ENCODE measurements around the gene NRIP3.
"Not testable (repeated sequence)": the region's sequence is repeated elsewhere in the genome, so short reads cannot be mapped to it uniquely, and the experiment has no call there.

NRIP3 gene

GRCh38 chr11:9015677-9016076 lies 11.9 kb upstream of the NRIP3 start:
- DNase-seq (ENCODE audit: low read depth) = peak; percentile 32

DNA sequence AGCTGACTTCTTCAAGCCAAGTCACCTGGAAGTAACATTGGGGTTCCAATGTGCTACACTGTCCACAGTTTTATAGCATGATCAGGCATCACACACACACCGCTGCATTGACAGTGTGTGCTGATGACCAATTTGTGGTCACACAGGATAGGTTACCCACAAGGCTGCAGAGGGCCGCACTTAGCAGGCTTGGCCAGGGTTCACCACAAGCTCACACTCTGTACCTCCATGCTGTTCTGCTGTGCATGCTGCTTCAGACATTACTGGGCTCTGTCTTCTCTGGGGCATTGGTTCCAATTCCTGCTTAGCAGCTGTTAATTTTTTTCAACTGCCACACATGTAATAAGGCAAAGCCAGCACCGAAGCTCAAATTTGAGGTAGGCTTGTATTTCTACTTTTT lies 11.0 kb upstream of the NRIP3 start:
- no peak for DNase-seq (ENCODE audit: low read depth)

- DNase-seq (ENCODE audit: low read depth) = no peak
Observed at GRCh38 chr11:9013373-9013772, 9.6 kb upstream of the NRIP3 start.

DNA sequence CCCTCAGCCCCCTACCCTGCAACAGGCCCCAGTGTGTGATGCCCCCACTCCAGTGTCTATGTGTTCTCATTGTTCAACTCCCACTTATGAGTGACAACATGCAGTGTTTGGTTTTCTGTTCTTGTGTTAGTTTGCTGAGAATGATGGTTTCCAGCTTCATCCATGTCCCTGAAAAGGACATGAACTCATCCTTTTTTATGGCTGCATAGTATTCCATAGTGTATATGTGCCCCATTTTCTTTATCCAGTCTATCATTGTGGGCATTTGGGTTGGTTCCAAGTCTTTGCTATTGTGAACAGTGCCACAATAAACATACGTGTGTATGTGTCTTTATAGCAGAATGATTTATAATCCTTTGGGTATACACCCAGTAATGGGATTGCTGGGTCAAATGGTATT lies 5.7 kb upstream of the NRIP3 start:
- DNase-seq (ENCODE audit: low read depth) = not testable (repeated sequence)

GRCh38 chr11:9008661-9009060 lies 4.9 kb upstream of the NRIP3 start:
- DNase-seq (ENCODE audit: low read depth) = no peak

GRCh38 chr11:9008011-9008550 lies 4.3 kb upstream of the NRIP3 start:
- DNase-seq (ENCODE audit: low read depth) = no peak

- DNase-seq (ENCODE audit: low read depth) = no peak
Observed at GRCh38 chr11:9005087-9005486, 1.3 kb upstream of the NRIP3 start.

DNA sequence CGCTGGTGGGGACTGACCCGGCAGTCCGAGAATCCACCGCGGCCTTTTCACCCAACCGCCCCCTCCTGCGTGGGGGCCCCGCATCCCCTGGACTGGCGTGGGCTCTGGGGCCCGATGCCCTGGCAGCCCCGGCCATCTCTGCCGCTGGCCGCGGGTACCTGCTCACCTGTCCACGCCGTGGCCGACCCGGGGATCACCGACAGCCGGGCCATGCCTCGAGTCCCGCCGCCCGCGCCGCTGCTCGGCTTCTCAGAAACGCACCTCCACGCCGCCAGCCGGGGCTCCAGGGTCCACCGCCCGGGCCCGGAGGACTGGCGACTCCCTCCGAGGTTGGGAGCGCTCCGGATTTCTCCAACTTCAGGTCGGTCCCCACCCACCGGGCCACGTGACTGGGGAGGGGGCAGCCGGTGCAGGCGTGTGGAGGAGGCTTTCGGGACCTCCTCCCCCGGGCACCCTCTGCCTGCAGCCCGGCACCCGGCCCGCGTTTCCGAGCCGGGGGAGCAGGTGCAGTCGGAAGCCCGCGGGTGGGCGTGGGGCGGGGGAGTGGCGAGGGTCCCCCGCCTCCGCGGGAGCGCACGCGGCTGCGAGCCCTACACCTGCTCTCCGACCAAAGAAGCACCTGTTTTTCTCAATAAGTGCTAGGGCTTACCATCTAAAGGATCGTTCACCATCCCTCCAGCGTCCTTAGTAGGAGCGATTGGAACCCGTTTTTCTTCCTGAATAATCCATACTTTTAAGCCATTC lies 554 bp upstream of the NRIP3 start:
- no peak for DNase-seq (ENCODE audit: low read depth)

- no peak for DNase-seq (ENCODE audit: low read depth)
Observed at GRCh38 chr11:9002920-9003572, 755 bp downstream of the NRIP3 start.

DNA sequence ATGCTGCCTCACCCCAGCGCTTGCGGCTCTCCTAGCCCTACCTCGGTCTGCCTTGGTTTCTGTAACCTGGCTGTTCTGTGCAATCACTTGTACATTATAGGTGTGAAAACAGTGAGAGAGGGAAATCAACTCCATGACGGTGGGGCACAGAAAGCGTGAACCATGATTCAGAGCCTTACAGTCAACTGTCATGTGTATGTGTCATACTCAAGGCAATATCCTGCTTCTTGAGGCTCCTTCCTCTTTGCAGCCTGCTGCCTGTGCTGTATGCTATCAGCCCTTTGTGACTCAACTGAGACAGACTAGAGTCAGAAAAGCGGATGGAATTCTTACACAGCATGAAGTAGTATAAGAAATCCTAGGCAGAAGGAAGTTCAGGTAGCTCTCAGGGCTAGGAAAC lies 2.1 kb downstream of the NRIP3 start:
- DNase-seq (ENCODE audit: low read depth) = peak; percentile 85

- DNase-seq (ENCODE audit: low read depth) = no peak
Observed at GRCh38 chr11:8998017-8998416, 5.8 kb downstream of the NRIP3 start.

DNA sequence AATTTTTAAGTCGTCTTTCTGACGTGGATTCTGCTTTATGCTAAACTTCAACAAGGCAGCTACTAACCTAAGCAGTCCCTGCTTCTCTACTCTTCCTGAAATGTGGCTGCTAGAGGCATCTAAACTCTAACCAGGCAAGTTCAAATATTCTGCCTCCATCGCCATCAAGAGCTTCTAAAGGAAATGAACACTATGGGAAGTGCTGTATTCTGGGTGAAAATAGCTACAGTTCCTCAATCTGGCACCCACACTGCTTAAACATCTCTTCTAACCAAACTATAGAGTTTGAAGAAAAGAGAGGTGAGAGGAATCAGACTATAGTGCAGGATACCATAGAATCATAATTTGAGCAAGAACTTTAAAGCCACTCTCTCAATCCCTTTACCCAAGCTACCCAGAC lies 6.3 kb downstream of the NRIP3 start:
- no peak for DNase-seq (ENCODE audit: low read depth)

DNA sequence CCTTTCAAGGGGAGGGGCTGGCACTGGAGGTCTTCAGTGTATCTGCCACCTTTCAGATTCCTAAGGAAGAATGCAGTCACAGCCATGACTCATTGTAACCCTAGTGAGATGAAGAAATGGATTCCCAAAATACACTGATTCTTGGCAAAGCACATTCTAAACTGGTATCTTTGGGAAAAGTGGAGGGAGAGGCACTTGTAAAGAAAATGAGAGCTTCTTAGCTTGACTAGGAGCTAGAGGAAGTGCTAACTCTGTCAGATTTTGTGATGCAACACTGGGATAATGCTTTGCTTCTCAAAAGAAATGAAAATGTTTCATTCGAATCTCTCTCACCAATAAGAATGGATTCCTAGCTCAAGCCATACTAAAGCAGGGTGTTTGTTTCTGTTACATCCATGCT lies 14.3 kb downstream of the NRIP3 start:
- peak; percentile 38 for DNase-seq (ENCODE audit: low read depth)

- no peak for DNase-seq (ENCODE audit: low read depth)
Observed at GRCh38 chr11:8988329-8989234, 15.2 kb downstream of the NRIP3 start.

- no peak for DNase-seq (ENCODE audit: low read depth)
Observed at GRCh38 chr11:8987446-8987845, 16.4 kb downstream of the NRIP3 start.

GRCh38 chr11:8986772-8987171 lies 17.0 kb downstream of the NRIP3 start:
- DNase-seq (ENCODE audit: low read depth) = not testable (repeated sequence)

DNA sequence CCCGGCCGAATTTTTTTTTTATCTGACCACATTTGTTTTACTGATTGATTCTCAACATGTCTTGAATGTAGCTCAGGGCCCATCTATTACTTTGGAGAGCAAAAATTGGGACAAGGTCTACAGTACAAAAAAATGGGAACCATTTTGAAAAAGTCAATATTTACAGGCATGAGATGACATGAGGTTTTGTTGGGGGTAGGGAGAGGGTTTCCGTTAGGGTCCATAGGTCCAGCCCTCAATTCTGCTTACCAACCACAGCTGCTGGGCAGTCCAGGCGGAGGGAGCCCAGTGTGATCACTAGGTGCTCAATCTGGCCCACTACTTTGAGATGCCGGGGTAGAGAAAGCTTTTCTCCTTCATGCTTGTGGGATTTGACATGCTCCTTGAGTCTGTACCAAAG lies 18.3 kb downstream of the NRIP3 start:
- no peak for DNase-seq (ENCODE audit: low read depth)

DNA sequence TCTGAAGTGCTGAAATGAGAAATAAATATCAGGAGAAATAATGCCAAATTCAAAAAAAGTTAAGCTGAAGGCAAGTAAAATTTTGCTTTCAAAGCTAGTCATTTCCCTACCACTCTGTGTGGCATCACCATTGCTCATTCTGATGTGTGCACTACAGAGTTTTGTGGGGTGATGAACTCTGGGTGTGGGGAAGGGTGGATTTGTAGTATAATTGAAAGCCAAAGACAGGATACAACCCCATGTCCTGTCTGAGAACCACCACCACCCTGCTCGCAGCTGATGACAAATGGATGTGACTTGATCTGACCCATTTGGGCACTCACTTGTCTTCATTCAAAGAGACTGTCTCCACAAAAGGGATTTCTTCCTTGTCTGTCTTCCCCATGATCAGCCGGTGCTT lies 20.2 kb downstream of the NRIP3 start:
- no peak for DNase-seq (ENCODE audit: low read depth)

- DNase-seq (ENCODE audit: low read depth) = no peak
Observed at GRCh38 chr11:8980485-8980884, 23.3 kb downstream of the NRIP3 start.

DNA sequence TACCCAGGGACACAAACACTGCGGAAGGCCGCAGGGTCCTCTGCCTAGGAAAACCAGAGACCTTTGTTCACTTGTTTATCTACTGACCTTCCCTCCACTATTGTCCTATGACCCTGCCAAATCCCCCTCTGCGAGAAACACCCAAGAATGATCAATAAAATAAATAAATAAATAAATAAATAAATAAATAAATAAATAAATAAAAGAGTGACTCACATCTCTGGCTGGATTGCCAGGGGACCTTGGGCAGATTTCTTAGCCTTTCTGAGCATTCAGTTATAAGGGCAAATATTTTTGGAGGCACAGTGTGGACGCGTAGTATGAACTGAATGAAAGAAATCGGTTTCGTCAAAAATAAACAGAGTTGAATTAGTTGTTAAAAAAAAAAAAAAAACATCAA lies 24.4 kb downstream of the NRIP3 start:
- DNase-seq (ENCODE audit: low read depth) = not testable (repeated sequence)

- DNase-seq (ENCODE audit: low read depth) = no peak
Observed at GRCh38 chr11:8973121-8973520, 30.7 kb downstream of the NRIP3 start.

DNA sequence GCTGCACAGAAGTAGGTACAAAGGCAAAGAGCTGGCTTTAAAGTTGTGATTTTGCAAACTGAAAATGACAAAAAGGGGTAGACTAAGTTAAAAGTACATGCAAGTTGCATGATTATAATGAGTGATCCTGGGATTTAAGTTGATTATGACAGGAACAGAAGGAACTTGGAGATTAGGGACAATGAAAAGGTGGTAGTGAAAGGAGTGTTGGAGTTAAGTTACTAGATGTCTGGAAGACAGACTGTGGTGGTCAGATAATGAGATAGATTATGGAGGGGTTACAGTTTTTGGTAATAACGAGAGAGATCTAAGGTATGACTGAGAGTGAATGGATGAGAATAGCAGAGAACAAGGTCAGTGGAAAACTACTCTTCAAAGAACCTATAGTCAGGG lies 31.9 kb downstream of the NRIP3 start:
- no peak for DNase-seq (ENCODE audit: low read depth)
